Stimulated activated CD4-positive, alpha-beta T cell treated with anti-CD3 and anti-CD28 coated beads, Interleukin-1b, Interleukin-23, amount 100 ng/mL, for 24 hours (primary cell): ENCODE results near the gene MAGI3.

Experiments
- DNase-seq, 4 experiments: peaks; one replicate each; pipeline ENCODE4 v3.0.0-alpha.2; 2020; ENCODE audit warnings: low read depth in 4 of 4, low spot score in 1 of 4

The MAGI3 gene

DNA sequence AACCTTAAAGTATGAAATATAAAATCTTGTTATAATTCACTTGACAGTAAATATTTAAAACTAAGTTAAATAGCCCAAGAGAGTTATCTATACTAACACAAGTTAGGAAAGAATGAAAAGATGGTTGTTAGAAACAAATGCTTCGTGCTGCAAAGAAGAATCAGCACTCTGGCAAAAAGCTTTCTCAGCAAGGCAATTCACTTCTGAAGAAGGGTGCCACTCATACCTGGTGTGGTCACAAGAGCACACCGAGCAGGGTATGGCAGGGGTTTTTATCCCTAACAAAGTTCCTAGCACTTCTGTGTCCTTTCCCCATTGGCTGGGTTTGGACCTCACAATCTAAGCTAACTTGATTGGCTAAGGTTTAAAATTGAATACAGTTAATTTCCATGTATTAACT, 121.0 kb downstream of the MAGI3 start:
- DNase-seq = no peak

DNA sequence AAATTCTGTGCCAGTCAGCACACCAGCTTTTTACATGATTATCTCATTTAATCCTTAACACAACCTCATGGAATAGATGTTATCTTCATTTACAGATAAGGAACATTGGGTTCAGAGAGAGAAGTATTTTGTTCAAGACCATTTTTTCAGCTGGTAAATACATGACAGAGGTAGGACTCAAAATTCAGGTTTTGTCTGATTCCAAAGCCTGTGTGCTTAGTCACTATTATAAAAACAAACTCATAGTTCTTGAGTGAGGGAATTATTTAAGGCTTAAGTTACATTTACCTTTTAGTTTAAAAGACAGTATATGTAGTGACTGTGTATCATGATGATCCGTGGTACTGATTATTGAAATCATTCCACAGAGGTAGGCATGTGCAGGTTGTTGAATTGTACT, 125.2 kb downstream of the MAGI3 start:
- no peak for DNase-seq

DNA sequence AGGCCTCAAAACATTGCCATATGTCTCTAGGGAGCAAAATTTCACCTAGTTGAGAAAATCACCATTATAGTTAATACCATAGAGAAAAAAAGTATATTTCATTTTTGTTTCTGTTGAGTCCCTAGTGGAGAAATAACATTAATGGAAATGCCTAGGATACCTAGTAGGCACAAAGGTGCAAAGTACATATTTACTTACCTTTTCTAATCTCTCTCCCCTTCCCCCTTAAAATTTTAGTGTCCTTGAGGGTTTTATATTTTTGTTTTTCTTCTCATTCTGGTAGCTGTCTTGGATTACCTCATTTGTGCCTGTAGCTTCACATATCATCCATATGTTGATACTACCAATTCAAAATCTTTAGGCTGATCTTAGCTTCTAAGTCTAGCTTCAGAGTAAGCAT, 127.0 kb downstream of the MAGI3 start:
- no peak for DNase-seq

DNA sequence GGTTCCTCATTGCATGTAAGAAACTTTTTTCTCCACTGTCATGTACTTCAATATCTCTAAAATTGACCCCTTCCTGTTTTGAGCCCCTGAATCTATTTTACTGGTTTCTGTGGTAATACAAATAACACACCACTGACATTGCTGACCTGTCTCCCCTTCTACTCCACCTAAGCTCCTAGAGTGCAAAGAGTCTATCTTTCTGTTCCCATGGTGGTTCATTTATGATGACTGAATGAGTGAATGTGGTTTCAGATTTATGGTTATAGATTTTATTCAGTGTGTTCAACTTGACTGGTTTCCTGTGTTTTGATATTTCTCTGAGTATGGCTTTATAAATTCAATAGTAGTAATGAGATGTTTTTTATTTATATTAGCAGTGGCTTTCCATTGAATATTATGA, 127.7 kb downstream of the MAGI3 start:
- DNase-seq = no peak

DNA sequence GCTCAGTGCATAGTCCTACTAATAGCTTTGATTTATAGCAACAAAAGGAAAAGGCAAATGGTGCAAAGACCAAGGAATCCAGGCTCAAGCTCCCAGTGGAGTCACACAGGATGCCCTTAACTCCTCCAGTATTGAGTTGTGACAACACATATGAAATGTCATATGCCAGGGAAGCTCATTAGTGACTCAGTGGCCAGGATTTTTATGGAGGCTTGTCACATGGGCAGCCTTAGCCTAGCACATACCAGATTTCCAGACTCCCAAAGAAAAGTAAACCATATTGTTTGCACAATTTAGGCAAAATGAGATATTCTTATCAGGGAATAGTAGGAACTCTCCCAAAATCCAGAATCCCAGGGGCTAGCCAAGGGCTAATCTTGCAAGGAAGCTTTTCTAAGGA, 129.2 kb downstream of the MAGI3 start:
- DNase-seq = no peak

DNA sequence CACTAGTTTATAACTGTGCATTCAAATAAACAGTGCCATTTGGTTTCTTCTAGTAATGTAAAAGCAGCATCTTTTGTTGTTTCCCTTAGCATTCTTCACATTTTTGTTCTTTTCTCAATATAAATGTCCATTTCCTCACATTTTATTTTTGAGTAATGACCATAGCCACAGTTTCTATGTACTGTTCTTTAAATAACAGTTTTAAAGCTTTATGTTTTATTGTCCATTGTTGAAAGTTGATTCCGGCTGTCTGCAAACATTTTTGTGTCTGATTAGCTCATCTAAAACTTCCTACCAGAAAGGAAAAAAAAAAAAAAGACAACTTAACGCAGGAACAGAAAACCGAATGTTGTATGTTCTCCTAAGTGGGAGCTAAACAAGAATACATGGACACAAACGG, 139.7 kb downstream of the MAGI3 start:
- no peak for DNase-seq

DNA sequence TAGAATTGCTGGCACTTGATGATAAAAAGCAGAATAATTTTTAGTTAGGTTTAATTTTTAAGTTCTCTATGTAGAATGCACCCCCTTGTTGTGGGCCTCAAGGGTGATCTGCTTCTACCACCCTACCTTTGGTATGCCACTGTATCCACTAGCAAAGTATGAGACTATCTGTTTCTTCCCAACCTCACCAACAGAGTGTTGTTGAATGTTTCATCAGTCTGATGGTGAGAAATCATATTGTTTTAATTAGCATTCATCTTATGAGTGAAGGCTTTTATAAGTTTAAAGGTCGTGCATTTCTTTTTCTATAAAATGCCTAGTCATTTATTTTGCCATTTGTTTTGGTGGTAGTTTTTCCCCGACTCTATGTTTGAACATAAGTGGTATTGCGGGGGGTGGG, 141.0 kb downstream of the MAGI3 start:
- DNase-seq = no peak

DNA sequence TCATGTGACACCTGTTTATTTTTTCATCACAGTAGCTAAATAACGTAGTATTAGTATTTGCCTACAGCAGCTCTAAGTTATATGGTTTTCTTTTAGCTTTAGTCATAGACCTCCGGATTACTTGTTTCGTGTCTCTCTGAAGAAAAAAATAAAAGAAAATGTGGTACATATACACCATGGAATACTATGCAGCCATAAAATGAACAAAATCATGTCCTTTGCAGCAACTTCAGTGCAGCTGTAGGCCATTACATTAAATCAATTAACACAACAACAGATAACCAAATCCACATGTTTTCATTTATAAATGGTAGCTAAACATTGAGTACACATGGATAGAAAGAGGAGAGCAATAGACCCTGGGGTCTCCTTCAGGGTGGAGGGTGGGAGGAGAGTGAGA, 142.7 kb downstream of the MAGI3 start:
- no peak for DNase-seq

DNA sequence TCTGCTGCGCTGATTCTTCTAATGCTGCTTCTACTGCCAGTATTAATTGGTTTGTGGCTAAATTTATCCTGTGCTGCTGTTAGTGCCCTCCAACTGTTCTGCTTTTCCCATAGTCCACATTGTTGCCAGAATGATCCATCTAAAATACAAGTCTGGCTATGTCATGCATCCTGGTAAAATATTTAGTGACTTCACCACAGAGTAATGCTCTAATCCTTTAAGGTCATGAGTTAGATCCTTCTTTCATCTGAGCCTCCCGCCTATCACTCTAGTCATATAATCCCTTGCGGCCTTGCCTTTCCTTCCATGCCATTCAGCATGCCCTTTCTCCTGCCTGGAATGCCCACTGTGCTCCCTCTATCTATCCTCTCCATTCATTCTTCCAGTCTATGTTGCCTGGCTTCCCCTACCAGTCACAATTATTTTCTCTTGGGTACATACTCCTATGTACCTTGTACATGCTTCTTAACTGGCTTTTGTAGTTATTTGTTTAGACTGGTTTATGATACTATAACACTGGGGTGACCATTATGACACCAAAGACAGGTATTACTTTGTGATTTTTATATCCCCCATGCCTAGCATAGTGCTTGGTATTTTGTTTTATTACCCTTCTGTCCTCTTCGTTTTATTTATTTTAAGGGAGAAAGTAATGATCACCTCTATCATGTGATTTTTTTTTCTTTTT, 144.0 kb downstream of the MAGI3 start:
- DNase-seq = no peak

DNA sequence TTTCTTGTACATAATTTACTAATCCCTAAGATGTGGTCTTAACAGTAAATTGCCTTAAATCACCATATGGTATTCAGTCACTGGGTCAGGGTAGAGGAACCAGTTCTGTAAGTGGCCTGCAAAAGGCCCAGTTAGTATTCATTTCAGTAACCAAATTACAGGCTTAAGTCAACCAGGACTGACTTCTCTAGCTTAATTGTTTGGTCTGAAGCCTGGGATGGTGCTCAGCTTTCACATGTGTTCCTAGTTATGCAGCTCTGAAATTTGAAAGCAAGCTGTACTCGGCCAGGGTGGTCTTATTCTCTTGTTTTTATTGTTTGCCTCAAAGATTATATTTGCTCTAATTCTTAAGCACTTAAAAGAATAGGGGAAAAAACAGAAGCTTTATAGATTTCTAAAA, 144.6 kb downstream of the MAGI3 start:
- DNase-seq = no peak

DNA sequence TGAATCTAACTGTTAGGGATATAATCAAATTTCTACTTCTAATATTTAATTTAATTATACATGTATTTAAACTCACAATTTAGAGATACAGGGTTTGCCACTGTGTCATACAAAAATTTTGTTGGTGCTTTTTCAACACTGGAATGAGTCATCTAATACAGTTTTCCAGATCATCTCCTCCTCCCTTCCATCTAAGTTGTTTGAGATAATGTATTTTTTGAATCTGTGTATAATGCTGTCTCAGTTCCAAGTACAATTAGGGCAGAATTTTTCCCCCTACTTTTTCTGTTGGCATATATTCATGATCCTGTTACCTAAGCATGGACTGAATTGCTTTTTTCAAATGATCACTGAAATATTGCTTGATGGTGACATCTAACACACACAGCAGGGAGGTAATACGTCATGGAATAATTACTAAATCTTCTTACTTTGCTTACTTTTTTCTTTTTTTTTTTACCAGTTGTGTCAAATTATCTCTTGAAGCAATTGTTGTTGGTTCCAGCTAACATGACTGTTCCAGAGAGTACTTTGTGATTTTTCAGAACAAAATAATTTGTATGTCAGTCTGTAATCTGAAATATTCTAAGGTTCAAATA, 146.0 kb downstream of the MAGI3 start:
- no peak for DNase-seq

DNA sequence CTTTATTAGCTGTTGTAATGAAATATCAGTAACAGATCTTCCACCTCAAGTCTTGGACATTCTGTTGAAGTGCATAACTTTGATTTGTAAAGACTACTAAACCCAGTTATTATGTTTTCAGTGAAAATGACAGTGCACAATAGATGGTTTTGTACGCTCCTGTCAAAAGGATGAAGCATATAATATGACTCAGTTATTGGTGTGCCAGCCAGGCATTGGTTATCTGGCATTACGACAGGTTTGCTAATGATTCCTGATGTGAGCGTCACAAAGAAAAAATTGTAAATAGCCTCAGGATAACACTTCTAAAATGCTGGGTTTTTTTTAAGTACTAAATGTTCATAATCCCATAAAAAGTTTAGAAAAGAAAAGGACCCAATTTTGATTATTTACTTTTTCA, 147.9 kb downstream of the MAGI3 start:
- DNase-seq = no peak

DNA sequence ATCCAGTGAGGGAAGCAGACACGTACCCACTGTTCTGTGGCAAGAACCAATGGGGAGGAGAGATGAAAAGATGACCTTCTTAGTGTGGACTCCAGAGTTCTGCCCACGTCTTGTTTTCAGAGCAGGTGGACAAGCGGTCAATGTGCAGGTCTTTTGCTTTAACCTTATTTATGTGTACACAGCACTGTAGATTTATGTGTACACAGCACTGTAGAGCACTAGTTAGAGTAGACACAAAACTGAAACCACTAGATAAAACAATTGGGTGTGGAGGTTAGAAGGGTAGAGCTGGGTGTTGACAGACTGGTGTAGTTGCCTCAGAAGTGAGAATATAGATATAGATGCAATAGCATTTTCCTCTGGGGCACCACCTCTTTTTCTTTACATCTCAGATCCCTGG, 150.0 kb downstream of the MAGI3 start:
- DNase-seq = no peak

DNA sequence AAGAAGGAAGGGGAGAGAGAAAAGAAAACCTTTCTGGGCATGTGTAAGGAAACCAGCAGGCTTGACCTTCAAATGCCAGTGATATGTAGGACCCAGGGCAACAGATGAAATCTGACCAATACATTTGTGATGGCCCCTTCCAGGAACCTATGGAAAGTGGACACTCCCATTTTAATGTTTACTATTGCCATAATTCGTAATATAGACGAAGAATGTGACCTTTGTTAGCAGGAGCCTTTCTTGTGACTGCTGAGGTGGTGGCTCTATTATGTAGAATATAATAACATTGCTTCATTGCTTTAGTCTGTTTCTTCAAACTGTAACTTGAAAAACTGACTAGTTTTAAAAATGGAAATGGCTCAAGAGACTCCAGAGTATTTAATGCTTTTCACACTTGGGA, 150.8 kb downstream of the MAGI3 start:
- no peak for DNase-seq

DNA sequence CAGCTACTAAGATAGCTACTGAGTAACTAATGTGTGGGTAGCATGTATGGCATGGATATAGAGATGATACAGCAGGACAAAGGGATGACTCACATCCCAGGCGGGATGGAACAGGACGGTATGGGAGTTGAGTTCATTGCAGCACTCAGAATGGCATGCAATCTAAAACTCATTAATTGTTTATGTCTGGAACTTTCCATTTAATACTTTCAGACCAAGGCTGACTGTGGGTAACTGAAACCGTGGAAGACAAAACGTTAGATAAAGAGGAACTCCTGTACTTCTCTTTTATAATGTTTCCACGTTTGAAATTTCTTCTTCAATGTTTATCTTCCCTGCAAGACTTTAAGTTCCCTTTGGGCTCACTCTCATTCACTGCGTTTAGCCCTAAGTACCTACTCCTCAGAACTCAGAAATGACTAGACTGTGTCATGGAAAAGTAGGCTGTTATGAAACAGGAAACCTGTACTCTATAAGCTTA, 151.9 kb downstream of the MAGI3 start:
- no peak for DNase-seq

DNA sequence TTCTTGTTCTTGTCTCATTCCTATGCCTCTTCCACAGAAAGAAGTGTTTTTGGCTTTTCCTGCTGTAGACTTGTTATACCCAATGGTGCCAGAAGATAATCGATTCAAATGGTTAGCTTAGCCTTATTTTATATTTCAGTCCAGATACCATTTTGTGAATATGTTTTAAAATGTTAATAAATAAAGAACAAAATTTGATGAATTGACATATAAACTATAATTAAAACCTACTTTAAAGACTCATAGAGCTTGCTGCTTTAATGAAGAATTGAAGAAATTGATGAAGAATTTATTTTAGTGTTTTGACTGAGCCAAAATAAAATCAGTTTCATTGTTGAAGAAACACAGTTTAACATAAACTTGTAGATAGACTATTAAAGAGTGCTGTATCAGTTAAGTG, 152.8 kb downstream of the MAGI3 start:
- DNase-seq = no peak

DNA sequence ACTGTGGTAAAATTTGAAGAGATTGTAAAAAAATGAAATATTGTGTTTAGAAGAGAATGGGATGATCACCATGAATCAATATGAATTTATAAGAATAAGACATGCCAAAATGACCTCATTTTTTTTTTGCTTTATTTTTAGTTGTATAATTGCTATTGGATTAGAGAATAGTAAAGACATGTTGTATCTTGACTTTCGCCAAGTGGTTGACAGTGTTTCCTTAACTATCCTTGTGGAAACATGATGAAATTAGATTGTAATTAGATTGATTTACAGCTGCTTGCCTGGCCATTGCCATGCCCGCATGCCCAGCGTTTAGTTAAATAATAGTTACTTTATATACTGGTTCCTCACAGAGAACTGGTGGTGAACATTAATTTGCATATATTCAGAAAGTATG, 154.9 kb downstream of the MAGI3 start:
- no peak for DNase-seq

DNA sequence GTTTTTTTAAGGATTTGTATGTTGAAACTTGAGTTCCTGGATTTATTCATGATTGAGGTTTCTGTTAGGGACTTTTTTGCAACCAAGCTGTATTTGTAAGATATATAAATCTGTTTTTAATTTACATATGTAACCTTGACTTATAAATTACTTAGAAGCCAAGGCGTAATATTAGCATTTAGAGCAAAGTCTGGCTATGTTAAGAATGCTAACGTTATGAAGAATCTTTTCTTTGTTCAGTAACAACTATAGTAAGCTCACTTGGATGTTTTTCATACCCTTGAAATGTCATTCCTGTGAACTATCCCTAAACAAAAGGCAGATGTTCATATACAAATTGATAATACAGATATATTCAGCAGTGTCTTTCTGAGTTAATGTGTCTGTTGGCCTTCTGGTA, 155.3 kb downstream of the MAGI3 start:
- DNase-seq = no peak

DNA sequence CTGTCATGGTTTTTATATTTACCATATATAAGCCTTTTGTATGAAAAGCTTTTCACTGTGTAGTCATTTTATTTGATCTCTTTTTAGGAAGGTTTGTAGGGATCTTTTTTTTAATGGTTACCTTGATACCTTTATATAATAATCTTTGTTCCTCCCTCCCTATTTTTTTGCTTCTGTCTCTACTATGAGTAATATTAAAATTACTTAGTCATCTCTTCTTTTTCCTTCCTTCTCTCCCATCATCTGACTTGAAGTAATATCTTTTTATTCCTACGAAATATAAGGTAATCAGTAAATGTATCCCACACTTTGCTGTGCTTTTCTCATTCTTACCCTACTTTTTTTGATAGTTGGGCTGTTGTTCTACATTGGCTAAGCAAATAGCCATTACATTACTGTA, 161.4 kb downstream of the MAGI3 start:
- no peak for DNase-seq

DNA sequence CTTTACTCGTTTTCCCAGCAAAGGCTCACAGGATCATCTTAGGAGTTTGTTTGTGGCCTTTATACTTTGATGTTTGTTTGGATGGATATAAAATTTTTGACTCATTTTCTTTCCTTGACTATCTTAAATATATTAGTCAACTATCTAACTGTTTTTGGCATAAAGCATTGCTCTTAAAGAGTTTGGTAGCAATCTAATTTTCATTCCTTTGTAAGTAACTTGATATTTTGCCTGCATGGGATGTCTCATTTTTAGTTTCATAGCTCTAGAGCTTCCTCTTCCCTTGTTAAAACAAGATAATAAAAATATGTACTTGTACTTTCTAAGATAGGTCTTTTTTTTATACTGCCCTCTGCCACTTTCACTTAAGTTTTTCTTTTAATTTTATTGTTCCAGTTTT, 161.9 kb downstream of the MAGI3 start:
- no peak for DNase-seq

DNA sequence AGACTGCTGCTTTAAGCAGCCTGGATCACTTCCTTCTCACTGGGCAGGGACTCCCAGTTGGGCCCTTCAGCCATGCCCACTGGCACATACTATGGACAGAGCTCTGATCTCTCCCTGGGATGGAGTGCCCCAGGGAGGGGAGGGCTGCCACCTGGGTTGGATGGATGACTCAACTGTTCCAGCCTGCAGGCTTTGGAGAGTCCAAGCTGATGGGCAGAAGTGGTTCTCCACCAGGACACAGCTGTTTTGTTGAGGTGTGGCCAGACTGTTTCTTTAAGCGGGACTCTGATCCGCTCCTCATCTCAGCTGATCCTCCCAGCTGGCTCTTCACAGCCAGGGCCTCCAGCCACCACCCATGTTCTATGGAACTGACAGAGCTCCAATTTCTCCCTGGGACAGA, 166.9 kb downstream of the MAGI3 start:
- no peak for DNase-seq

DNA sequence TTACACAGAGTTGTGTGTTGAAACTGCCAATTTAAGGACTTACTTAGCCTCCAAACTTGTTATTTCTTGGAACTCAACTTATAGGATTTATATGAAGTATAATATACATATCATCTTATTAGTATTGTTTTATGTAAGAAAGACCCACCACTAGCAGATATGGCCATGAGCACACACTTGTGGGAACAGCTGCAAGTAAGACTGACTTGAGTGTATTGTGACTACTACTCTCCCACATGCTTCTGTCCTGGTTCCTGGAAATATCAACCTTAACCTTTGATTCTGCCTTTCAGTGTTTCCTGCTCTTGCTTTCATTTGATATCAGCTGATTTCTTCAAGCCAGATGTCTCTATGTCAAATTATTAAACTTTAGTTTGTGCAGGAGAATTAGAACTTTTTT, 175.3 kb downstream of the MAGI3 start:
- DNase-seq = no peak

DNA sequence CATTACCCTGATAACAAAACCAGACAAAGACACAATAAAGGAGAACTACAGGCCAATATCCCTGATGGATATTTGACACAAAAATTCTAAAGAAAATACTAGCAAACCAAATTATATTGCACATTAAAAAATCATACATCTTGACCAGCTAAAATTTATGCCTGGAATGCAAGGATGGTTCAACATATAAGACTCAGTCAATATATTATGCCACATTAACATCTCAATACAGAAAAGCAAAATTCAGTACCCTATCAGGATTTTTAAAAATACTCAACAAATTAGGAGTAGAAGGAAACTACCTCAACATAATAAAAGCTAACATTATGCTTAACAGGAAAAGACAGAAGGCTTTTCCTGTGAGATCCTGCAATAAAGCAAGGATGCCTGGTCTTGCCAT, 177.1 kb downstream of the MAGI3 start:
- no peak for DNase-seq
